GM23338 (cell line): Measurements from ENCODE around the gene EYS. TPM values are rescaled to one million over a fixed set of nuclear protein-coding genes. Genes with fewer than 3 reads are reported as not detected.

ENCODE experiments used
- ATAC-seq: fragments of 200-7000 bp; cut with Tn5 transposase; 3 replicates; pipeline ENCODE4 v1.9.1; 2020
- DNase-seq: peaks from one replicate; pipeline ENCODE4 v3.0.0-alpha.2; 2015; ENCODE audit warnings: low spot score
- H2AFZ ChIP-seq: fragments of 200-600 bp; sonication (generic); 2 replicates; pipeline ENCODE4 v1.8.0; 2016; ENCODE audit warnings: antibody characterized with exemption, mild to moderate bottlenecking, moderate library complexity
- H3F3A ChIP-seq: fragments of 200-600 bp; sonication (generic); replicated peaks from 2 replicates; pipeline ENCODE4 v1.8.0; 2017; ENCODE audit warnings: antibody characterized with exemption, mixed run types, low read depth
- H3K27ac ChIP-seq: fragments of 200-600 bp; sonication (generic); 2 replicates; pipeline ENCODE4 v1.6.1; 2016; ENCODE audit warnings: low read depth
- H3K27me3 ChIP-seq: fragments of 200-600 bp; sonication (generic); 2 replicates; pipeline ENCODE4 v1.8.0; 2016; ENCODE audit warnings: mild to moderate bottlenecking, mixed run types, moderate library complexity; ENCODE audit not compliant: insufficient read depth
- H3K36me3 ChIP-seq: fragments of 200-600 bp; sonication (generic); 2 replicates; pipeline ENCODE4 v1.8.0; 2016; ENCODE audit warnings: mild to moderate bottlenecking; ENCODE audit not compliant: insufficient read depth
- H3K4me1 ChIP-seq: fragments of 200-600 bp; sonication (generic); 2 replicates; pipeline ENCODE4 v1.8.0; 2016; ENCODE audit warnings: mild to moderate bottlenecking, moderate library complexity; ENCODE audit not compliant: insufficient read depth
- H3K4me2 ChIP-seq: fragments of 200-600 bp; sonication (generic); 2 replicates; pipeline ENCODE4 v1.7.1; 2017; ENCODE audit warnings: mixed run types
- H3K4me3 ChIP-seq: fragments of 200-600 bp; sonication (generic); 2 replicates; pipeline ENCODE4 v1.6.1; 2016; ENCODE audit warnings: mixed run types
- H3K79me2 ChIP-seq: fragments of 200-600 bp; sonication (generic); replicated peaks from 2 replicates; pipeline ENCODE4 v1.8.0; 2017; ENCODE audit warnings: mild to moderate bottlenecking; ENCODE audit not compliant: insufficient read depth
- H3K9me2 ChIP-seq: fragments of 200-600 bp; sonication (generic); 2 replicates; pipeline ENCODE4 v1.8.0; 2017; ENCODE audit not compliant: insufficient read depth
- H4K20me1 ChIP-seq: fragments of 200-600 bp; sonication (generic); replicated peaks from 2 replicates; pipeline ENCODE4 v1.8.0; 2017; ENCODE audit warnings: mild to moderate bottlenecking; ENCODE audit not compliant: insufficient read depth
- H3K27ac Mint-ChIP-seq: 2 replicates; pipeline ENCODE4 v1.8.0; 2020; ENCODE audit warnings: inconsistent platforms, mild to moderate bottlenecking, moderate library complexity, mixed read lengths
- H3K27me3 Mint-ChIP-seq: 3 replicates; pipeline ENCODE4 v1.8.0; 2022; ENCODE audit warnings: low read depth, mild to moderate bottlenecking, moderate library complexity, mixed read lengths, inconsistent platforms; ENCODE audit not compliant: insufficient read depth, poor library complexity
- H3K36me3 Mint-ChIP-seq: 3 replicates; pipeline ENCODE4 v1.8.0; 2021; ENCODE audit warnings: low read depth, mild to moderate bottlenecking, inconsistent platforms, moderate library complexity, mixed read lengths
- H3K4me1 Mint-ChIP-seq: 3 replicates; pipeline ENCODE4 v1.8.0; 2020; ENCODE audit warnings: mild to moderate bottlenecking, inconsistent platforms, mixed read lengths
- H3K4me3 Mint-ChIP-seq: 3 replicates; pipeline ENCODE4 v1.8.0; 2021; ENCODE audit warnings: moderate library complexity, mild to moderate bottlenecking, inconsistent platforms, mixed read lengths
- H3K9me3 Mint-ChIP-seq: 3 replicates; pipeline ENCODE4 v1.8.0; 2020; ENCODE audit warnings: moderate library complexity, mild to moderate bottlenecking, inconsistent platforms, mixed read lengths
- CREB1 ChIP-seq: fragments of 250-450 bp; sonication (Bioruptor Pico); IDR thresholded peaks from 2 replicates; pipeline ENCODE4 v1.5.0; 2020; ENCODE audit warnings: low read depth, mild to moderate bottlenecking, moderate library complexity
- ETS1 ChIP-seq: IDR thresholded peaks from 2 replicates; pipeline ENCODE4 v1.6.1; 2016; ENCODE audit warnings: antibody characterized with exemption
- EZH2 ChIP-seq: fragments of 200-600 bp; sonication (generic); IDR thresholded peaks from one replicate; pipeline ENCODE4 v1.8.0; 2017; ENCODE audit warnings: antibody characterized with exemption, mild to moderate bottlenecking, low read depth; ENCODE audit not compliant: unreplicated experiment
- EZH2phosphoT487 ChIP-seq: fragments of 200-600 bp; sonication (generic); IDR thresholded peaks from one replicate; pipeline ENCODE4 v1.8.1; 2018; ENCODE audit warnings: antibody characterized with exemption; ENCODE audit not compliant: unreplicated experiment
- JUNB ChIP-seq: IDR thresholded peaks from one replicate; pipeline ENCODE4 v1.6.1; 2016; ENCODE audit warnings: antibody characterized with exemption; ENCODE audit not compliant: unreplicated experiment
- NANOG ChIP-seq: IDR thresholded peaks from 2 replicates; pipeline ENCODE4 v1.6.1; 2016; ENCODE audit warnings: antibody characterized with exemption, borderline replicate concordance
- POLR2AphosphoS5 ChIP-seq: IDR thresholded peaks from 2 replicates; pipeline ENCODE4 v1.6.1; 2016; ENCODE audit warnings: antibody characterized with exemption, low read depth
- REST ChIP-seq: IDR thresholded peaks from one replicate; pipeline ENCODE4 v1.6.1; 2018; ENCODE audit warnings: antibody characterized with exemption; ENCODE audit not compliant: unreplicated experiment
- STAT1 ChIP-seq: IDR thresholded peaks from one replicate; pipeline ENCODE4 v1.6.1; 2016; ENCODE audit warnings: antibody characterized with exemption; ENCODE audit not compliant: unreplicated experiment
- ZNF114 ChIP-seq: fragments of 250-450 bp; sonication (Bioruptor Pico); IDR thresholded peaks from 2 replicates; pipeline ENCODE4 v1.5.0; 2020; ENCODE audit warnings: mild to moderate bottlenecking, moderate library complexity
- ZNF331 ChIP-seq: fragments of 250-450 bp; sonication (Bioruptor Pico); IDR thresholded peaks from 2 replicates; pipeline ENCODE4 v1.5.0; 2020; ENCODE audit warnings: low read depth, mild to moderate bottlenecking, moderate library complexity
- polyA plus RNA-seq: library from polyadenylated mRNA; unstranded; fragments of >200 nt; fragmentation: Nextera tagmentation; extraction: Ambion mirVana; gene quantifications from 2 replicates; pipeline ENCODE4 v1.2.1, GENCODE V29; 2016
- total RNA-seq: library from RNA; depleted of rRNA; stranded (reverse); fragments of >200 nt; shearing (Covaris generic); gene quantifications from 2 replicates; pipeline ENCODE4 v1.2.3, GENCODE V29; 2014
- TF ChIP-seq, protein P1 (sequence below), 2 experiments: fragments of 200-600 bp in 1 of 2; sonication (generic) in 1 of 2; conservative IDR thresholded peaks; 2 replicates each; pipeline versions ENCODE4 v1.5.1 to v1.6.1; 2016 to 2017; ENCODE audit warnings: antibody characterized with exemption in 2 of 2, low read depth in 2 of 2, mild to moderate bottlenecking in 2 of 2, moderate library complexity in 1 of 2

Gene EYS
- total and polyA plus RNA-seq, 2 experiments from 2014 or later, result 0.38 to 0.52 TPM

- no peak overlapping the region for H2AFZ ChIP-seq
- TF ChIP-seq NANOG, result no peak
- TF ChIP-seq ZNF331, result no peak
- TF ChIP-seq STAT1, result no peak
- no peak for TF ChIP-seq REST
- TF ChIP-seq ZNF114 (CRISPR knock-in tag), result no peak
- TF ChIP-seq EZH2, result no peak
- TF ChIP-seq CREB1 (CRISPR knock-in tag), result no peak
- TF ChIP-seq EZH2phosphoT487, result no peak
- no peak for TF ChIP-seq JUNB
- H3K27me3 Mint-ChIP-seq, result no peaks in the 10 kb centered on the region
- H3K79me2 ChIP-seq, result no peaks in the 10 kb centered on the region
- no peaks in the 10 kb centered on the region for H3K9me3 Mint-ChIP-seq
- H3K36me3 Mint-ChIP-seq, result no peaks in the 10 kb centered on the region
- H3K27ac ChIP-seq, result no peak overlapping the region
- no peak for ATAC-seq
- no peaks in the 10 kb centered on the region for H3K9me2 ChIP-seq
- H3K4me1 Mint-ChIP-seq, result no peaks in the 10 kb centered on the region
- DNase-seq, result no peak
- H3K36me3 ChIP-seq, result no peaks in the 10 kb centered on the region
- H3K4me3 ChIP-seq, result no peak overlapping the region
- H3K27ac Mint-ChIP-seq, result no peak overlapping the region
- no peaks in the 10 kb centered on the region for H3F3A ChIP-seq
- H3K4me3 Mint-ChIP-seq, result no peak overlapping the region
- no peaks in the 10 kb centered on the region for H3K4me1 ChIP-seq
- no peak overlapping the region for H3K4me2 ChIP-seq
- no peaks in the 10 kb centered on the region for H3K27me3 ChIP-seq
- H4K20me1 ChIP-seq, result no peaks in the 10 kb centered on the region
Measured at GRCh38 chr6:63724721-63725120, 1982.3 kb downstream of the EYS start.

DNA sequence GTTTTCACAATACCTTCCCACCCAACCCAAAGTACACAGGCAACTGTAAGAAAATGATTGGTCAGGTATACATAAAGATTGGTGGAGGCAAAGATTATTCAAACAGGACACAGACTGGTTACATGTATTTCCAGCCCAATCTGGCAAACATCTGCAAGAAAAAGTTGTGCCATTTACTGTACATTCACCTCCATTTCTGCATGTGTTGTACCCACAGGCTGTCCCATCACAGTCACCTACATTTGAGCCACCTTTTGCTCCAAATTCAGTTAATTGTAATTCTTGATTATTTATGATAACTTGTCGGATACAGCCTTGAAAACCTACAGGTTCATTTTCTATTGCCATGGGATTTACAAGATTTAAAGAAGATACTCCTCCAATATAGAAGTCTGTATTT, 1985.8 kb downstream of the EYS start:
- Mint-ChIP-seq H3K4me3 (no peak overlapping the region), H3K4me1 (no peaks in the 10 kb centered on the region), H3K27ac (no peak overlapping the region), H3K36me3 (no peaks in the 10 kb centered on the region), H3K27me3 (no peaks in the 10 kb centered on the region), H3K9me3 (no peaks in the 10 kb centered on the region)
- H3K27me3 ChIP-seq, result no peaks in the 10 kb centered on the region
- no peaks in the 10 kb centered on the region for H3F3A ChIP-seq
- no peaks in the 10 kb centered on the region for H3K4me1 ChIP-seq
- H3K36me3 ChIP-seq, result no peaks in the 10 kb centered on the region
- ATAC-seq, result no peak
- no peak overlapping the region for H3K4me2 ChIP-seq
- no peaks in the 10 kb centered on the region for H3K9me2 ChIP-seq
- no peak overlapping the region for H2AFZ ChIP-seq
- 0 out of 2 replicates have a peak, but pooled peaks cover 3% of the 10 kb centered on the region for H4K20me1 ChIP-seq
- DNase-seq, result no peak
- H3K4me3 ChIP-seq, result no peak overlapping the region
- H3K79me2 ChIP-seq, result no peaks in the 10 kb centered on the region
- no peak overlapping the region for H3K27ac ChIP-seq
- TF ChIP-seq JUNB, result no peak
- no peak for TF ChIP-seq ZNF114 (CRISPR knock-in tag)
- no peak for TF ChIP-seq POLR2AphosphoS5
- TF ChIP-seq CREB1 (CRISPR knock-in tag), result no peak
- TF ChIP-seq REST, result no peak
- TF ChIP-seq, protein P1, sequence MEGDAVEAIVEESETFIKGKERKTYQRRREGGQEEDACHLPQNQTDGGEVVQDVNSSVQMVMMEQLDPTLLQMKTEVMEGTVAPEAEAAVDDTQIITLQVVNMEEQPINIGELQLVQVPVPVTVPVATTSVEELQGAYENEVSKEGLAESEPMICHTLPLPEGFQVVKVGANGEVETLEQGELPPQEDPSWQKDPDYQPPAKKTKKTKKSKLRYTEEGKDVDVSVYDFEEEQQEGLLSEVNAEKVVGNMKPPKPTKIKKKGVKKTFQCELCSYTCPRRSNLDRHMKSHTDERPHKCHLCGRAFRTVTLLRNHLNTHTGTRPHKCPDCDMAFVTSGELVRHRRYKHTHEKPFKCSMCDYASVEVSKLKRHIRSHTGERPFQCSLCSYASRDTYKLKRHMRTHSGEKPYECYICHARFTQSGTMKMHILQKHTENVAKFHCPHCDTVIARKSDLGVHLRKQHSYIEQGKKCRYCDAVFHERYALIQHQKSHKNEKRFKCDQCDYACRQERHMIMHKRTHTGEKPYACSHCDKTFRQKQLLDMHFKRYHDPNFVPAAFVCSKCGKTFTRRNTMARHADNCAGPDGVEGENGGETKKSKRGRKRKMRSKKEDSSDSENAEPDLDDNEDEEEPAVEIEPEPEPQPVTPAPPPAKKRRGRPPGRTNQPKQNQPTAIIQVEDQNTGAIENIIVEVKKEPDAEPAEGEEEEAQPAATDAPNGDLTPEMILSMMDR (conservative IDR thresholded peaks at IDR 0.05; ENCODE audit: low read depth in 2 of 2), result no peak
- no peak for TF ChIP-seq ETS1
- no peak for TF ChIP-seq ZNF331
